Activated gamma-delta T cell treated with Interleukin-2 at 50 U/mL for 16 hours (primary cell): ENCODE data around the gene ABCD3.
"Not testable (repeated sequence)": the region's sequence is repeated elsewhere in the genome, so short reads cannot be mapped to it uniquely, and the experiment has no call there.

Experiments
- DNase-seq: peaks from one replicate; pipeline ENCODE4 v3.0.0-alpha.2; 2020

Gene ABCD3

GRCh38 chr1:94417978-94418663 lies at the start of gene ABCD3:
TSS of gene ABCD3 (plus strand) at chr1:94418389. CDS start at chr1:94418479, 90 bp downstream.
- DNase-seq, result peak; percentile 94

- DNase-seq, result not testable (repeated sequence)
Observed at GRCh38 chr1:94372771-94373170, 45.4 kb upstream of the ABCD3 start.

GRCh38 chr1:94373311-94373710 lies 44.9 kb upstream of the ABCD3 start:
- not testable (repeated sequence) for DNase-seq

GRCh38 chr1:94375666-94376065 lies 42.5 kb upstream of the ABCD3 start:
- DNase-seq, result not testable (repeated sequence)

GRCh38 chr1:94378493-94378892 lies 39.7 kb upstream of the ABCD3 start:
- not testable (repeated sequence) for DNase-seq

GRCh38 chr1:94379615-94380014 lies 38.6 kb upstream of the ABCD3 start:
- DNase-seq, result no peak

- DNase-seq, result no peak
Observed at GRCh38 chr1:94382201-94382600, 36.0 kb upstream of the ABCD3 start.

- DNase-seq, result no peak
Observed at GRCh38 chr1:94383966-94384408, 34.2 kb upstream of the ABCD3 start.

- no peak for DNase-seq
Observed at GRCh38 chr1:94384485-94385265, 33.5 kb upstream of the ABCD3 start.

GRCh38 chr1:94385308-94385929 lies 32.8 kb upstream of the ABCD3 start:
- DNase-seq, result no peak

- no peak for DNase-seq
Observed at GRCh38 chr1:94389298-94389697, 28.9 kb upstream of the ABCD3 start.

GRCh38 chr1:94394247-94394646 lies 23.9 kb upstream of the ABCD3 start:
- DNase-seq, result no peak

GRCh38 chr1:94395231-94395630 lies 23.0 kb upstream of the ABCD3 start:
- no peak for DNase-seq

- no peak for DNase-seq
Observed at GRCh38 chr1:94395748-94396309, 22.4 kb upstream of the ABCD3 start.

- no peak for DNase-seq
Observed at GRCh38 chr1:94396356-94397010, 21.7 kb upstream of the ABCD3 start.

GRCh38 chr1:94398356-94398755 lies 19.8 kb upstream of the ABCD3 start:
- DNase-seq, result no peak

- no peak for DNase-seq
Observed at GRCh38 chr1:94399453-94399852, 18.7 kb upstream of the ABCD3 start.

GRCh38 chr1:94401206-94401605 lies 17.0 kb upstream of the ABCD3 start:
- no peak for DNase-seq

GRCh38 chr1:94406446-94406845 lies 11.7 kb upstream of the ABCD3 start:
- DNase-seq, result no peak

- DNase-seq, result no peak
Observed at GRCh38 chr1:94408104-94408830, 9.9 kb upstream of the ABCD3 start.

- DNase-seq, result no peak
Observed at GRCh38 chr1:94411237-94411636, 7.0 kb upstream of the ABCD3 start.

- no peak for DNase-seq
Observed at GRCh38 chr1:94413311-94413710, 4.9 kb upstream of the ABCD3 start.
